ENCODE results near the gene RHOB.

Gene RHOB

DNA sequence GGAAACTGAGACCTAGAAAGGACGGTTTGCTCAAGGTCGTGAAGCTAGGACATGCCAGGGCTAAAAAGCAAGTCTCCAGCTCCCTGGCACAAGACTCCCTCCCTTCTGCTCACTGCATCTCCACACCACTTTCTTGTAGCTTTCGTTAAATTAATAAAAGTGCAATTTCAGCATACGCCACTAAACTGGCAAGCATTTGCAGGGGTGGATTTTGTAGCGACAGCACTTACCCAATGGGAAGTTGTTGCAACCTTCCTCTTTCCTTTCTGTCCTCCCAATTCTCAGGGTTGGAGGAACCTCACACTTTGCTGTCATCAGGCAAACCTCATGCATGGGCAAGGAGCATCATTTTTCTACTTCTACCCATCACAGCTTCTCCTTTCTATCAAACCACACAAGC lies 7.4 kb upstream of the RHOB start:
- DNase-seq: no peak

GRCh38 chr2:20440001-20440560 lies 6.8 kb upstream of the RHOB start:
- no peak for DNase-seq

DNA sequence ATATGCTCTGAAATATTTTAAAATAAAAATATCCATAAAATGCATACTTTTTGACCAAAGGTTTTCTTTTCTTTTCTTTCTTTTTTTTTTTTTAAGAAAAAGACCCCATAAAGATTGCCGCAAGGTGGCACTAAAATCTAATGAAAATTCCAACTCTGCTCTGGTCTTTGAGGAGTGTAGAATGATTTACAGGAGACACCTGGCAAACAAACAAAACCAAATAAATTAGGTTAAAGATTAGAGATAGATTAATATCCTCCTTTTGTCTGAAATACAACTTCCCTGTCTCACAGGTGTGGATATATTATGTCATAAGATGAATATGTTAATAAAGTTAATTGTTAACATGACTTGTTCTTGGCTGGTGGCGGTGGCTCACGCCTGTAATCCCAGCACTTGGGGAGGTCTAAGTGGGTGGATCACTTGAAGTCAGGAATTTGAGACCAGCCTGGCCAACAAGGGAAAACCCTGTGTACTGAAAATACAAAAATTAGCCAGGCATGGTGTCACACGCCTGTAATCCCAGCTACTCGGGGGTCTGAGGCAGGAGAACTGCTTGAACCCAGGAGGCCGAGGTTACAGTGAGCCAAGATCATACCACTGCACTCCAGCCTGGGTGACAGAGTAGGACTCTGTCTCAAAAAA lies 3.5 kb upstream of the RHOB start:
- peak; percentile 74 for DNase-seq

GRCh38 chr2:20444101-20444992 lies 2.5 kb upstream of the RHOB start:
- DNase-seq: no peak

DNA sequence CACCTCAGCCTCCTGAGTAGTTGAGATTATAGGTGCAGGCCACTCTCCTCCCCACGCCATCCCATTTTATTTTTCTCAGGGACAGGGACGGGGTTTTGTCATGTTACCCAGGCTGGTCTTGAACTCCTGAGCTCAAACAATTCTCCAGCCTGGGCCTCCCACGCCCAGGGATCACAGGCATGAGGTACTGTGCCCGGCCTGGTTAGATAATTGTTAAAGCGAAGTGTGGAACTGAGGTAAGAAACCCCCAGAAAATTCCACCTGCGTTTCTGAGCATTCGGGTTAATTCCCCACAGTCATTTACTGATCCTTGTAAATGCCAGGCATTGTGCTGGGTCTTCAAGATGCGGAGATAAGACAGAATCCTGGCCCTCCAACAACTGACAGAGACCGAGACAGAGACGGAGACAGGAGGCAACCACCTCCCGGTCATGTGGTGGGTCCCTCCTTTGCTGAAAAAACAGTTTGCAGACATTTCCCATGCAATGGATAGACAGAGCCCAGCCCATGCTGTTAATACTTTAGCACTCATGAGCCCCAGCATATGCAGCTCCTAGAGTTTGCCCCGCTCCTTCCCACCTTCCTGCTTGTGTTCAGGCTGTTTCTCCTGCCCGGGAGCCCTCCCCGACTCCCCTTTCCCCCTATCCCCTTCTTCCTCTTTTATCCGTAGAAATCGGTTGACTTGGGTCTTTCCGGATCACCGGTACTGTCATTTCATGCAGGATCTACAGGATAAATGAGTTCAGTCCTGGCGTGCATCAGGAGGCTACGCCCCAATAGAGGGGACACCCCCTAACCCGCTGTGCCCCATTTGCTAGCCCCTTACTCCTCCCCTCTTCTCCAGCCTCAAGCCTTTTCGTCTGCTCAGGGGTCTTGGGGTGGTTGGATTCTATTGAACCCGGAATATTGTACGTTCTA lies 1.6 kb upstream of the RHOB start:
- DNase-seq: no peak

- DNase-seq: peak; percentile 37
Measured at GRCh38 chr2:20446255-20446916, 488 bp upstream of the RHOB start.

DNA sequence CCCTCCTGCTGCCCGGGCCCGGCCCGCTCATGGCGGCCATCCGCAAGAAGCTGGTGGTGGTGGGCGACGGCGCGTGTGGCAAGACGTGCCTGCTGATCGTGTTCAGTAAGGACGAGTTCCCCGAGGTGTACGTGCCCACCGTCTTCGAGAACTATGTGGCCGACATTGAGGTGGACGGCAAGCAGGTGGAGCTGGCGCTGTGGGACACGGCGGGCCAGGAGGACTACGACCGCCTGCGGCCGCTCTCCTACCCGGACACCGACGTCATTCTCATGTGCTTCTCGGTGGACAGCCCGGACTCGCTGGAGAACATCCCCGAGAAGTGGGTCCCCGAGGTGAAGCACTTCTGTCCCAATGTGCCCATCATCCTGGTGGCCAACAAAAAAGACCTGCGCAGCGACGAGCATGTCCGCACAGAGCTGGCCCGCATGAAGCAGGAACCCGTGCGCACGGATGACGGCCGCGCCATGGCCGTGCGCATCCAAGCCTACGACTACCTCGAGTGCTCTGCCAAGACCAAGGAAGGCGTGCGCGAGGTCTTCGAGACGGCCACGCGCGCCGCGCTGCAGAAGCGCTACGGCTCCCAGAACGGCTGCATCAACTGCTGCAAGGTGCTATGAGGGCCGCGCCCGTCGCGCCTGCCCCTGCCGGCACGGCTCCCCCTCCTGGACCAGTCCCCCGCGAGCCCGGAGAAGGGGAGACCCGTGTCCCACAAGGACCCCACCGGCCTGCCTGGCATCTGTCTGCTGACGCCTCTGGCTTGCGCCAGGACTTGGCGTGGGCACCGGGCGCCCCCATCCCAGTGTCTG lies 767 bp downstream of the RHOB start:
- no peak for DNase-seq

- DNase-seq: no peak
Measured at GRCh38 chr2:20448246-20448976, 1.5 kb downstream of the RHOB start.

DNA sequence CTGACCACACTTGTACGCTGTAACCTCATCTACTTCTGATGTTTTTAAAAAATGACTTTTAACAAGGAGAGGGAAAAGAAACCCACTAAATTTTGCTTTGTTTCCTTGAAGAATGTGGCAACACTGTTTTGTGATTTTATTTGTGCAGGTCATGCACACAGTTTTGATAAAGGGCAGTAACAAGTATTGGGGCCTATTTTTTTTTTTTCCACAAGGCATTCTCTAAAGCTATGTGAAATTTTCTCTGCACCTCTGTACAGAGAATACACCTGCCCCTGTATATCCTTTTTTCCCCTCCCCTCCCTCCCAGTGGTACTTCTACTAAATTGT lies 2.1 kb downstream of the RHOB start:
- DNase-seq: no peak

- peak; percentile 30 for DNase-seq
Measured at GRCh38 chr2:20449501-20450200, 2.8 kb downstream of the RHOB start.

GRCh38 chr2:20450201-20450999 lies 3.5 kb downstream of the RHOB start:
- no peak for DNase-seq

GRCh38 chr2:20451000-20451290 lies 4.1 kb downstream of the RHOB start:
- no peak for DNase-seq

DNA sequence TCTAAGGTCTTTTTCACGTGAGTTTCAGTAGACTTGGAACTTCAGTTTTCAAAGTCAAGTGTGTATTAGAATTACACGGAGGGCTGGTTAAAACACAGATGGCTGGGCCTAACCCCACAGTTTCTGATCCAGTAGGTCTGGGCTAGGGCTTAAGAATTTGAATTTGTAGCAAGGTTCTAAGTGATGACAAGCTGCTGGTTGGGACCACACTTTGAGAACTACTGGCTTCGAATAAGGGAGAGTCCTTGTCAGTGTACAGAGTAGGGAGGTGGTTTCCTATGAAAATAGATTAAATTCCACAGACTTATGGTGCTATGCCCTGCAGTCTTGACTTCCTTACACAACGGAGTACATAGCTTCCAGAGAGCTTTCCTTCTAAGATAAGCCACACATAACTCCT lies 4.5 kb downstream of the RHOB start:
- DNase-seq: no peak

DNA sequence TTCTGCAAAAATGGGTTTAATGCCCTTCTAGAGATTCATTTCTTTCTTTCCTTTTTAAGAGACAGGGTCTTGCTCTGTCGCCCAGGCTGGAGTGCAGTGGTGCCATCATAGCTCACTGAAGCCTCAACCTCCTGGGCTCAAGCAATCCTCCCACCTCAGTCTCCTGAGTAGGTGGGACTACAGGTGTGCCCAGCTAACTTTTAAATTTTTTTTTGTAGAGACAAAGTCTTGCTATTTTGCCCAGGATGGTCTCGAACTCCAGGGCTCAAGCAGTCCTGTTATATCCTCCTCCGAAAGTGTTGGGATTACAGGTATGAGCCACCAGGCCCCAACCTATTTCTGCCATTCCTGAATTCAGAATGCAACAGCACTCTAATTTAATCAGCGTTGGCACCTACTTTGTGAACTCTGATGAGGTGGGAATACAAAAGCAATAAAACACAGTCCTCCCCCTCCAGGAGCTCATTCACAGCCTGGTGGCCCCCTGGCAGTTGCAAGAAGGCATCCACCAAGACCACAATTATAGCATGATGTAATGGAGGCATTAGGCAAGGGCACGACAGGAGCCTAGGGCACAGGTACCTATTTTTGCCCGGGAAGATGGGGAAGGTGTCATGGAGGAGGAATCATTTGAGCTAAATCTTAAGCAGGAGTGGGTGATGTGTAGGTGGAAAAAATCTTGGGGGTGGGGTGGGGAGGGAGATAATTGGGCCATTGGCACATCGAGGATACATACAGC lies 5.1 kb downstream of the RHOB start:
- no peak for DNase-seq

- DNase-seq: no peak
Measured at GRCh38 chr2:20452551-20452950, 5.7 kb downstream of the RHOB start.

- DNase-seq: no peak
Measured at GRCh38 chr2:20453087-20453486, 6.2 kb downstream of the RHOB start.

DNA sequence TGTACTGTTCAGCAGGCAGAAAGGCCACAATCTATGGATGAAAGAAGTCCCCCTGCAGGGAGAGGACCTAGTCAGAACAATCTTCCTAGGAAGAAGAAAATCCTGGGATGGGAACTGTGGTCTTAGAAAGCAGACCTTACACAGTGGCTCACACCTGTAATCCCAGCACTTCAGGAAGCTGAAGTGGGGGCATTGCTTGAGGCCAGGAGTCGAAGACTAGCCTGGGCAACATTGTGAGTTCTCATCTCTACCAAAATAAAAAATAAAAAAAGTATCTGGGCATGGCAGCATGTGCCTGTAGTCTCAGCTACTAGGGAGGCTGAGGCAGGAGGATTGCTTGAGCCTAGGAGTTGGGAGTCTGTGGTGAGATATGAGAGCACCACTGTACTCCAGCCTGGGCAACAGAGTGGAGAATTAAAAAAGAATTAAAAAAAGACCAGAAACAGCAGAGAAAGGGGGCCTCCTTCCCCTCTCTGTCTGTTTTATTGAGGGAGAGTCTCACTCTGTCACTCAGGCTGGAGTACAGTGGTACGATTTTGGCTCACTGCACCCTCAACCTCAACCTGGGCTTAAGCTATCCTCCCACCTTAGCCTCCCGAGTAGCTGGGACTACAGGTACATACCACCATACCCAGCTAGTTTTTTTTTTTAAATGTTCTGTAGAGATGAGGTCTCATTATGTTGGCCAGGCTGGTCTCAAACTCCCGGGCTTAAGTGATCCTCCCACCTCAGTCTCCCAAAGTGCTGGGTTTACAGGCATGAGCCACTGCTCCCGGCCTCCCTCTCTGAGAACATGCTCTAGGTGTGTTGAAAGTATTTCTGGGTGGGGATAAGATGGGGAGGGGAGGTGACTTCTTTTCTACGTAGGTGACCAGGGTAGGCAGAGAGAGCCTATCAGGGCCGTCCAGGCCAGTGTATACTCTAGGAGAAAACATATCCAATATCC lies 7.4 kb downstream of the RHOB start:
- DNase-seq: no peak

DNA sequence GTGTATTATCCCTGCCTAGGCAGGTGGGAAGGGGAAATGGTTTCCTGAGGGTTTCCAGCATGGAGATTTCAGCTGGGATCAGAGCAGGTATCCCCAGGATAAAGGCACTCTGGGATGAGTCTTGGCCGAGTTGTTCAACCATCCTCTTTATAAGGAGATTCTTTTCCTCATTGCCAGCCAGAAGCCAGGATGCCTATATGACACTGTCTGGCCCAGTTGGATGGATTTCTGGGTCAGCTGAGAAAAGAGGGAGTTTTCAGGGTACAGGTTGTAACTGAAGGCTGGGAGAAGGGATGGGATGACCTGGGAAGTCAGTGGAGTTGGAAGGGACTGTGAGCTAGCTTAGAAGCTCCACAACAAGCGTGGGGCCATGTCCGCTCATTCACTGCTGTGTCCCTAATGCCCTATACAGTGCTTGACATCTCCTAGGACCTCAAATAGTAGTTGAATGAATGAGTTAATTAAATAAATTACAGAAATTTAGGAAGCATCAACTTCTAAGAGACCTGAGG lies 8.3 kb downstream of the RHOB start:
- DNase-seq: no peak

All from OCI-M1 (cell line).